CD4-positive, alpha-beta T cell treated with Interleukin-17A for 4 hours (primary cell): Measurements from ENCODE around the gene METTL24.
"Not testable (repeated sequence)": the region's sequence is repeated elsewhere in the genome, so short reads cannot be mapped to it uniquely, and the experiment has no call there.

ENCODE experiments used
- DNase-seq: peaks from one replicate; pipeline ENCODE4 v3.0.0-alpha.2; 2020; ENCODE audit warnings: mixed read lengths

METTL24 gene

GRCh38 chr6:110359556-110359955 lies 1.4 kb upstream of the METTL24 start:
- no peak for DNase-seq

- DNase-seq = no peak
Measured at GRCh38 chr6:110358553-110359160, 508 bp upstream of the METTL24 start.

DNA sequence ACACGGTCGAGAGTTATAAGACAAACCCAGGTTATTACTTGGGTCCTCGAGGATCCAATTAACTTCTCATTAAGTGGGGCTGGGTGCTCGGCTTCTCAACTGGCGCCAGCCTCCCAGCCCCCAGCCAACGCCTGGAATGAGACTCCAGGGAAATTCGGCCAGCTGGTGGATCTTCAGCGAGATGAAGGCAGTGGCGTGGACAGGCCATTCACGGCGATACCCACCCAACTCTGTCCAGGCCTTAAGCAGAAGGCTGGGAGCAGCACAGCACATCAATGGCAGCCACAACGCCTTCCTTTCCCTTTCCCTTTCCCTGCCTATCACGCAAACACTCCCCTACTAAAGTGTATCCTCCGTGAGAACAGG lies 868 bp downstream of the METTL24 start:
- DNase-seq = no peak

GRCh38 chr6:110356778-110357177 lies 1.4 kb downstream of the METTL24 start:
- no peak for DNase-seq

- no peak for DNase-seq
Measured at GRCh38 chr6:110355727-110356126, 2.4 kb downstream of the METTL24 start.

DNA sequence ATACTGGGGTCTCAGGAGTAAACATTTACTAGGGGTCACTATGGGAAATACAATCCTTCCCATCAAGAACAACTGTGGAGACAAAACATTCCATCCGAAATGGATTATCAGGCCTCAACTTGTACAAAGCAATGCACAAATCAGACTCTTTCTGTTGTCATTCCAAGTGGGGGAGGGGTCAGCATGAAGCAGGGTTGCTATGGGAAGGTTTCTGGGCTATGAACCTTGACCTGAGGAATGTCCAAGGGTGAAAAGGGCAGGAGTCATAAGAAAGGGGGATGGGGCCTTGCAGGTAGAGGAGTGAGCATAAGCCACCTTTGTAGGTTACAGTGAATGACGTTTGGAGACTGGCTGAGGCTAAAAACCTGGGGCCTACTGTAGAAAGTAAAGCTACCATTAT lies 3.1 kb downstream of the METTL24 start:
- no peak for DNase-seq

DNA sequence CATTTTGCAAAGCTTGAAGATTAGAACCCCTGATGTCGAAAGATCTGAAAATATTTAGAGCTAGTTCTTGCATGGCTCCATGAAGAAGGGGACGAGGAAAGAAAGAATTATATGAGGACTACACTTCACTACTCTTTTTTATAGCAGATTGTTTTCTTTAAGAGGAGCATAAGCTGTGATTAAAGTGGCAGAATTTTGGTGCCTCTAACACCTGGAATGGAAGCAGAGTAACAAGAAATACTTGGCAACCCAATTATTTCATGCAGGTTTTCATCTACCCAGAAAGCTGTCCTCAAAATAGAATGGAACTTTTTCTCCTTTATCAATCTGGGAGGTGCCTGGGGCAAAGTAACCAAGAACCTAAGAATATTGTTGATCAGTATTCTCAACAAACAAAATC lies 4.0 kb downstream of the METTL24 start:
- no peak for DNase-seq

- DNase-seq = no peak
Measured at GRCh38 chr6:110353457-110354001, 4.6 kb downstream of the METTL24 start.

DNA sequence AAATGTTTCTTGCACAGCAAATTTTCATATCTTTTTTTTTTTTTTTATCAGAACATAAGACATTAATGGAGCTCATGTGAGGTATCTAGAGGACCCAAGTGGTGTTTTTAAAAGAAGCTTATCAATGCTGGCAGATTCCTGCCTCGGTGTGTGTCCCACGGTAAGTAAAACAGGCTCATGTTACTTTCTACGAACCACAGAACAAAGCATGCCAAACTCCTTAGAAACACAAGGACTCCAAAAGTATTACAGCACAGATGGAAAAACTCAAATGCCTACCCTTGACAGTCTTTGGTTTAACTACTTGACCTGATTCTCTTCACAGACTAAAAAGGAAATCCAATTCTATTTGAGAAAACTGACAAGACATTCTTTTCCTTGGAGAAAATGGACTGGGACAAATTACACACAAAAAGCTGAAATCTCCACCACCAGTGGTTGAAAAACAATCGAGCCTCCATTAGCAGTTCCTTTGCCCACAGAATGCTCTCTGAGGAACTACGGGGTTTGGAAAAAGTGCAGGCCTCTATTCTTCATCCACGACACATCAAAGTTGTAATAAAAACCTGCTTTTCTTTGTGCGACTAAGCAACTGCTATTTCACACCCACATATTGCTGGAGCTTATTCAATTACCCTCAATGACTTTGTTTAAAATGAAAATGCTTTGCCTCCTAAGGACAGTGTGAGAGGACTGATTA lies 5.4 kb downstream of the METTL24 start:
- no peak for DNase-seq

GRCh38 chr6:110351986-110352385 lies 6.2 kb downstream of the METTL24 start:
- no peak for DNase-seq

- no peak for DNase-seq
Measured at GRCh38 chr6:110351546-110351945, 6.6 kb downstream of the METTL24 start.

DNA sequence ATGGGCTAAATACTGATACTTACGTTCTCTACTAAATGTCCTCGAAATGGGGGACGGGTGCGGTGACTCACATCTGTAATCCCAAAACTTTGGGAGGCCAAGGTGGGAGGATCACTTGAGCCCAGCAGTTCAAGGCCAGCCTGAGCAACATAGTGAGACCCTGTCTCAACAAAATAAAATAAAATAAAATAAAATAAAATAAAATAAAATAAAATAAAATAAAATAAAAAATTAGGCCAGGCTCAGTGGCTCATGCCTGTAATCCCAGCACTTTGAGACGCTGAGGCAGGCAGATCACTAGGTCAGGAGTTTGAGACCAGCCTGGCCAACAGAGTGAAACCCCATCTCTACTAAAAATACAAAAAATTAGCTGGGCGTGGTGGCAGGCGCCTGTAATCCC lies 7.6 kb downstream of the METTL24 start:
- DNase-seq = not testable (repeated sequence)

GRCh38 chr6:110348961-110349690 lies 9.0 kb downstream of the METTL24 start:
- no peak for DNase-seq

GRCh38 chr6:110345025-110345424 lies 13.1 kb downstream of the METTL24 start:
- DNase-seq = no peak

DNA sequence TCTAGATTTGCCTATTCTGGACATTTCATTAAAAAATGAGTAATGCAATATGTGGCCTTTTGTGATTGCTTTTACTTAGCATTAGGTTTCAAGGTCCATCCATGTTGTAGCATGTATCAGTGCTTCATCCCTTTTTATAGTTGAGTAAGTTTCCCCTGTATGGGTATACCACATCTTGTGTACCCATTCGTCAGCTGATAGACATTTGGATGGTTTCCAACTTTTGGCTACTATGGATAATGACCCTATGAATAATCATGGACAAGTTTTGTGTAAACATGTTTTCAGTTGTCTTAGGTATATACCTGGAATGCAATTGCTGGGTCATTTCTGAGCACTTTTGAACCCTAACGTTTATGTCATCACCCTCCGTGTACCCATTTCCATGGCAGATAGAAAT lies 15.4 kb downstream of the METTL24 start:
- no peak for DNase-seq

DNA sequence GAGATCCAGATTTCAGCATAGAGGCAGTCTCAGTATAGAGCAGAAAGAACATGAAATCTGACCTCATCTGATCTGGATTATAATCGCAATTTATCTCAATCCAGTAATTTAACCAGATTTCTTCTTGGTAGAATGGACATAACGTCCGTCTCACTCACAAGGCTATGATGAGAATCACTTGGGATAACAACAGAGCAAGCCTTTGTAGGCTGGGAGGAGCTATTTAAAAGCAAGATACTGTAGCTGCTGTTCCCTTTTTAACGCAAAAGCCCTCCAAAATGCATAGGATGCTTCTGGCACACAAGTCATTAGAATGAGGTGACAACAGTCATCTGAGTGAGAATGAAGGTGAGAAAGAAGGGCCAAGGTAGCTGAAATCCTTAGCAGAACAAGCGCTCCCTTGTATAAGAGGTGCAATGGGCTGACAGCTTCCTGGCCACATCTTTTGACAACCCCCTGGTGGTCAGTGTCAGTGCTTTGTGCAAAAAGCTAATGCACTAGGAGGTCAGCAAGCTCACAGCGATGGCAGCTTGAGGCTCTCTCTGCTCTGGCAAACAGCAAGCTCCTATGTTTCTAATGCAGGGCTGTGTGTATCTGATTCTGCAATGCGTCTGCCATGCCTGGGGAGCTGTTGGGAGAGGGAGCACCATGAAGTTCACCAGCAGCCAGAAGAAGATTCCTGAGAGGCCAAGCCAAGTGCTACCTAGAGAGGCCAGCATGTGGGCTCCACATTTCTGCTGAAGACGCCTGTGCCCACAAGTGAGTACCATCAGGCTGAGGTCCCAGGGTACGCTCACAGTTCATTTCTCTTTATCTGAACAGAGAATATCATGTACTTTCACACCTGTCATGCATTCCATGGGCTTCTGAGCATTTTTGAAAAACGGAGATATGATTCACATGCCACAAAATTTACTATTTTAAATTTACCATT lies 16.2 kb downstream of the METTL24 start:
- no peak for DNase-seq

DNA sequence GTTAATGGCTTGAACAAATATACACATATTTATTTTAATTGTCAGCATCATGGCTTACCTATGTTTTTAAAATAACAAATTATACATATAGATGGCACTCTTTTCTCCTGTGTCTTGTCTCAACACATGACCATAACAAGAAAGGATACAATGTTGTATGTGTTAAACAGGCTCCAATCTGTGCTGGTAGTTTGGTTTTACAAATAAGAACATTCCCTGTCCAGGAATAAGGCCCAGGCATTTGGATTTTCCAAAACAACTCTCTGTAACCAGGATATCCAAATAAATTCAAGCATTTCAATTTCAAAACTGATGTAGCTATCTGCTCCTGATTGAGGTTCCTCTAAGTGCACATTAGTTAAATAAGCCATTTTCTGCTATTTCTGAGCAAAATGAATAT lies 17.1 kb downstream of the METTL24 start:
- DNase-seq = no peak

GRCh38 chr6:110340392-110340965 lies 17.7 kb downstream of the METTL24 start:
- DNase-seq = no peak

DNA sequence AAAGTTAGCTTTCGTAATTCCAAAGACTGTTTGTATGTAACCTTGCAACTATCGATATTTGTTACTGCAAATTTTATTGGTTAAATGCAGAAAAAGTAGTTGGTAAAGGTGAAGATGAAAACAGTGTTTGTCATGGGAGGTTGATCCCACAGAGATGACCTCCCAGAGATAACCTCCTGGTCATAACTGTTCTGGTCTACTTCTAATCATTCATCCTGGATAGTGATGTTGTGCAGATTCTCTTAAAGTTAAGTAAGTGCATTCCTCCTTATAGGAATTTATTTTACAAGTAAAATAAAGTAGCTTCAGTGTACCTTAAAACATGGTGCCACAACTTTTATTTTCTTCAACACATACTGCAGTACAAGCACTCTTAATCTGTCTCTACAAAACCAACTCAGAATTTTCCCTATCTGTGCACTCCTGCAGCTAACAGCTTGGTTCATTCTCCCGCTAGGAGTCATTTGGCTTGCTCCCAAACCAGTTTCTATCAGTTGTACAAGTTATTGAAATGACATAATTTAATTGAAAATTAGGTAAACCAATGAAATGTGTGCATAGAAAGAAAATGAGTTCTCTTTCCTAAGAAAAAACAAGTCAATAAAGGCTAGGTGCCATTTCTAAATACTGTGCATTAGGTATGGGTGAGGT lies 19.2 kb downstream of the METTL24 start:
- no peak for DNase-seq

GRCh38 chr6:110337486-110337885 lies 20.7 kb downstream of the METTL24 start:
- DNase-seq = no peak

DNA sequence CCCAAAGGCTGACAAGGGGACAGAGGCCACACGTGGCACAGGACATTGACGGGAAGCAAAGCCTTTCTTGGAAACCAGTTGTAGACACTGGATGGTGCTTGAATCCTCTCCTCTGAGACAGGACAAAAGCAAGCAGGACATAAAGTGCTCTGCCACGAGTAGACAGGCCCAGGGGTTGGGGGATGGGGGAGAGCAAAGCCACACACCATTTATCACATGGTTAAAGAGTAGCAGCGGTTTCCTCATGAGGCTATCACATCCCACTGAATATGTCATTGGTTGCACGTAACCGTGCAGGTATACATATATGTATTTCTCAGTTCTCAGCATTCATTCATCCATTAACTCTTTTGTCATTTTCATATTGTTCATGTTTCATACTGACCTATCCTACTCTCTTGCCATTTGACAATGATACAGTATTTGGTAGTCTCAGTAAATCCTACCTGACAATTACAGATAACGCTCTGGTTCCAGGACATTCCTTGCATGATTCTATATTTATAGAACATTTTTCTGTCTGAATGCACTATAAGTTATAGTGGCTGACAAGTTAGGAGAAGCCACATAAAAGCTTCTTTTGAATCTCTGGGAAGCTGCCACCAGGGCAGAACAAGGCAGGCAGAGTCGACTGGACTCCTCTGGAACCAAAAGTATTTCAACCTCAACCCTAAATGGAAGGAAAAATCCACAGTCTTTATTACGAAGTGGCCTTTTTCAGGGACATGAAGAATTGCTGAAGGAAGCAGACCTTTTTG lies 23.5 kb downstream of the METTL24 start:
- no peak for DNase-seq
